ENCODE measurements around the gene MICALL2. TPM values are rescaled to one million over a fixed set of nuclear protein-coding genes. Genes with fewer than 3 reads are reported as not detected.

MICALL2 gene
- total and polyA plus RNA-seq, 2 donors from 2014 or later: 16.6 to 53.4 TPM

- no peaks in the 10 kb centered on the region for H3K27me3 ChIP-seq (ENCODE audit: control insufficient read depth, insufficient read depth, low read length)
- H3K27ac ChIP-seq (ENCODE audit: low read depth in 2 of 2, low read length in 2 of 2): no peak overlapping the region
- peaks cover 0 to 4% (median 0%) of the 10 kb centered on the region in 3 donors for H3K4me1 ChIP-seq (ENCODE audit: control insufficient read depth in 2 of 3, insufficient read depth in 2 of 3, low read depth in 1 of 3, low read length in 3 of 3)
- no peak overlapping the region for H3K4me3 ChIP-seq (ENCODE audit: low read length in 3 of 3)
- H3K36me3 ChIP-seq (ENCODE audit: control insufficient read depth in 2 of 3, insufficient read depth in 3 of 3, low read length in 3 of 3): no peaks in the 10 kb centered on the region
- intact Hi-C loops (cut with DNase I): no loop called here
- no peak for DNase-seq
- TF ChIP-seq, protein P1, sequence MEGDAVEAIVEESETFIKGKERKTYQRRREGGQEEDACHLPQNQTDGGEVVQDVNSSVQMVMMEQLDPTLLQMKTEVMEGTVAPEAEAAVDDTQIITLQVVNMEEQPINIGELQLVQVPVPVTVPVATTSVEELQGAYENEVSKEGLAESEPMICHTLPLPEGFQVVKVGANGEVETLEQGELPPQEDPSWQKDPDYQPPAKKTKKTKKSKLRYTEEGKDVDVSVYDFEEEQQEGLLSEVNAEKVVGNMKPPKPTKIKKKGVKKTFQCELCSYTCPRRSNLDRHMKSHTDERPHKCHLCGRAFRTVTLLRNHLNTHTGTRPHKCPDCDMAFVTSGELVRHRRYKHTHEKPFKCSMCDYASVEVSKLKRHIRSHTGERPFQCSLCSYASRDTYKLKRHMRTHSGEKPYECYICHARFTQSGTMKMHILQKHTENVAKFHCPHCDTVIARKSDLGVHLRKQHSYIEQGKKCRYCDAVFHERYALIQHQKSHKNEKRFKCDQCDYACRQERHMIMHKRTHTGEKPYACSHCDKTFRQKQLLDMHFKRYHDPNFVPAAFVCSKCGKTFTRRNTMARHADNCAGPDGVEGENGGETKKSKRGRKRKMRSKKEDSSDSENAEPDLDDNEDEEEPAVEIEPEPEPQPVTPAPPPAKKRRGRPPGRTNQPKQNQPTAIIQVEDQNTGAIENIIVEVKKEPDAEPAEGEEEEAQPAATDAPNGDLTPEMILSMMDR (IDR thresholded peaks at IDR 0.05; ENCODE audit: borderline replicate concordance, extremely low read depth, insufficient read depth): no peak
- H3K9ac ChIP-seq (ENCODE audit: low read length in 3 of 3): no peak overlapping the region
- no peaks in the 10 kb centered on the region for H3K9me3 ChIP-seq (ENCODE audit: control insufficient read depth in 2 of 3, insufficient read depth in 1 of 3, low read length in 3 of 3)
- FAIRE-seq: no peak
Measured at GRCh38 chr7:1468203-1468602, 8.9 kb upstream of the MICALL2 start.

GRCh38 chr7:1466524-1467271 lies 7.4 kb upstream of the MICALL2 start:
- peak overlapping the region; percentile 71 to 80 for H3K27ac ChIP-seq (ENCODE audit: low read depth in 2 of 2, low read length in 2 of 2)

DNA sequence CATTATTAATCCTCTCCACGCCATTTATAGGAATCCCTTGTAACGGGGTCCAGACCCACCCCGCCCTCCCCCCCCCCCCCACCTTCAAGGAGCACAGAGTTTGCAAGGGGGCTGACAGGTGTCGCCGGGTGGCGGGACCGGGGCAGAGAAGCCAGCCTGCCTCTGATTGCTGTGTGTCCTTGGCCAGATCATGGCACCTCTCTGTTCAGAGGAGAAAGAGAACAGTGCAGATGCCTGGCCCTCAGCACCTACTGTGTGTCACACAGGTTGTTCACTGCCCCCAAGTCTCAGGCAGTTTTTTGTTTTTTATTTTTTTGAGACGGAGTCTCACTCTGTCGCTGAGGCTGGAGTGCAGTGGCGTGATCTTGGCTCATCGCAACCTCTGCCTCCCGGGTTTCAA lies 5.4 kb upstream of the MICALL2 start:
- FAIRE-seq (no peak), DNase-seq (no peak)
- no peak overlapping the region for H3K9ac ChIP-seq (ENCODE audit: low read length in 3 of 3)
- H3K36me3 ChIP-seq (ENCODE audit: control insufficient read depth in 2 of 3, insufficient read depth in 3 of 3, low read length in 3 of 3): no peaks in the 10 kb centered on the region
- intact Hi-C loops (cut with DNase I): no loop called here
- H3K4me3 ChIP-seq (ENCODE audit: low read length in 3 of 3): no peak overlapping the region
- TF ChIP-seq, protein P1 (IDR thresholded peaks at IDR 0.05; ENCODE audit: borderline replicate concordance, extremely low read depth, insufficient read depth): no peak
- peaks cover 0 to 22% (median 7%) of the 10 kb centered on the region in 3 donors for H3K4me1 ChIP-seq (ENCODE audit: control insufficient read depth in 2 of 3, insufficient read depth in 2 of 3, low read depth in 1 of 3, low read length in 3 of 3)
- H3K27me3 ChIP-seq (ENCODE audit: control insufficient read depth, insufficient read depth, low read length): no peaks in the 10 kb centered on the region
- no peaks in the 10 kb centered on the region for H3K9me3 ChIP-seq (ENCODE audit: control insufficient read depth in 2 of 3, insufficient read depth in 1 of 3, low read length in 3 of 3)
- no peak overlapping the region for H3K27ac ChIP-seq (ENCODE audit: low read depth in 2 of 2, low read length in 2 of 2)

More at GRCh38 chr7:1466524-1467271, 7.4 kb upstream of the MICALL2 start:
- Histone ChIP-seq H3K9me3 (ENCODE audit: control insufficient read depth in 2 of 3, insufficient read depth in 1 of 3, low read length in 3 of 3) (no peaks in the 10 kb centered on the region), H3K4me1 (ENCODE audit: control insufficient read depth in 2 of 3, insufficient read depth in 2 of 3, low read depth in 1 of 3, low read length in 3 of 3) (peaks cover 0 to 9% (median 0%) of the 10 kb centered on the region in 3 donors), H3K4me3 (ENCODE audit: low read length in 3 of 3) (no peak overlapping the region), H3K36me3 (ENCODE audit: control insufficient read depth in 2 of 3, insufficient read depth in 3 of 3, low read length in 3 of 3) (no peaks in the 10 kb centered on the region), H3K9ac (ENCODE audit: low read length in 3 of 3) (no peak overlapping the region), H3K27me3 (ENCODE audit: control insufficient read depth, insufficient read depth, low read length) (no peaks in the 10 kb centered on the region)
- TF ChIP-seq, protein P1 (IDR thresholded peaks at IDR 0.05; ENCODE audit: borderline replicate concordance, extremely low read depth, insufficient read depth): no peak
- FAIRE-seq (no peak), DNase-seq (peak; percentile 86 to 97 (median 90))
- intact Hi-C loops (cut with DNase I): no loop called here
